ENCODE measurements around the gene ENHO.

DNA sequence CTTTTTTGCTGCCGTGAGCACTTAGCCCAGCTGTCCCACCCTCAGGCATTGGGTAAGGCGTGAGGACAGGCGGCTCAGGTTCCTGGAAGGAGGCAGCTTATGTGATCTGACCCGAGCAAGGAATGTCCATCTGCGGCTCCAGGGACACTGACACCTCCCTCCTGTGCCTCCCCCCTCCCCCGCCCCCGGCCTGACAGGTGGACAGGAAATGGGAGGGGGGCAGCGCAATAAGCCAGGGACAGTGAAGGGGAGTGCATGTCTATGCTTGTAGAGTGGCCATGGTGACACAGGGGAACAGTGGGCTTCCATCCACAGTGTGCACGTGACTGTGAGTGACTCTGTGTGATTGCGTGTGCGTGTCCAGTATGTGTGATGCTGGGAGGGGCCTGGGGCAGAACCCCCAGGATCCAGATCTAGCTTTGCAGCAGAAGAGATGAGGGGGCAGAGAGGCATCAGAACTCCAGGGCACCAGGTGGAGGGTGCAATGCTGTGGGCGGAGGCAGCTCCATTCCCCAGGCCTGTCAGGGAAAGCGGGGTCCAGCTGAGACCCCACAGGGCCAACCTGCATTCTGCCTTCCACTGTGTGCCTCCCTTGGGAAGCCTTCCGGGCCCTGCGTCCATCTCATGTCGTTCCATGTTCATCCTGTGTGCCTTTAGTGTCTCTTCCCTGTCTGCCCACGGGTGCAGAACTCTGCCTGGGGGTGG is 36.3 kb upstream of the ENHO start:
- TF ChIP-seq, protein P1, sequence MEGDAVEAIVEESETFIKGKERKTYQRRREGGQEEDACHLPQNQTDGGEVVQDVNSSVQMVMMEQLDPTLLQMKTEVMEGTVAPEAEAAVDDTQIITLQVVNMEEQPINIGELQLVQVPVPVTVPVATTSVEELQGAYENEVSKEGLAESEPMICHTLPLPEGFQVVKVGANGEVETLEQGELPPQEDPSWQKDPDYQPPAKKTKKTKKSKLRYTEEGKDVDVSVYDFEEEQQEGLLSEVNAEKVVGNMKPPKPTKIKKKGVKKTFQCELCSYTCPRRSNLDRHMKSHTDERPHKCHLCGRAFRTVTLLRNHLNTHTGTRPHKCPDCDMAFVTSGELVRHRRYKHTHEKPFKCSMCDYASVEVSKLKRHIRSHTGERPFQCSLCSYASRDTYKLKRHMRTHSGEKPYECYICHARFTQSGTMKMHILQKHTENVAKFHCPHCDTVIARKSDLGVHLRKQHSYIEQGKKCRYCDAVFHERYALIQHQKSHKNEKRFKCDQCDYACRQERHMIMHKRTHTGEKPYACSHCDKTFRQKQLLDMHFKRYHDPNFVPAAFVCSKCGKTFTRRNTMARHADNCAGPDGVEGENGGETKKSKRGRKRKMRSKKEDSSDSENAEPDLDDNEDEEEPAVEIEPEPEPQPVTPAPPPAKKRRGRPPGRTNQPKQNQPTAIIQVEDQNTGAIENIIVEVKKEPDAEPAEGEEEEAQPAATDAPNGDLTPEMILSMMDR (optimal IDR thresholded peaks at IDR 0.05 in 1 of 3, IDR thresholded peaks at IDR 0.05 in 1 of 3, conservative IDR thresholded peaks at IDR 0.05 in 1 of 3; ENCODE audit: extremely low read depth in 1 of 3, insufficient read depth in 2 of 3, low read length in 3 of 3), result no peak
- TF ChIP-seq EZH2 (IDR thresholded peaks at IDR 0.05; ENCODE audit: low read length), result no peak

Data from keratinocyte (primary cell).